H9 (cell line): Measurements from ENCODE around the gene RIMBP2. TPM values are rescaled to one million over a fixed set of nuclear protein-coding genes. Genes with fewer than 3 reads are reported as not detected.

Experiments used
- DNase-seq: peaks from one replicate; pipeline ENCODE4 v3.0.0-alpha.2; 2017
- H2AFZ ChIP-seq: one replicate; pipeline ENCODE4 v1.6.1; 2013; ENCODE audit warnings: mild to moderate bottlenecking, low read length, control low read depth, moderate library complexity
- H2AK5ac ChIP-seq: 2 replicates; pipeline ENCODE4 v1.6.1; 2013; ENCODE audit warnings: low read length, control low read depth, mixed read lengths; ENCODE audit not compliant: insufficient read length
- H2BK120ac ChIP-seq: one replicate; pipeline ENCODE4 v1.6.1; 2013; ENCODE audit warnings: low read depth, mild to moderate bottlenecking, low read length, control low read depth, inconsistent platforms; ENCODE audit not compliant: poor library complexity, severe bottlenecking
- H2BK12ac ChIP-seq: 2 replicates; pipeline ENCODE4 v1.6.1; 2013; ENCODE audit warnings: low read length, control low read depth, mixed read lengths, low read depth; ENCODE audit not compliant: insufficient read length
- H2BK15ac ChIP-seq: 2 replicates; pipeline ENCODE4 v1.6.1; 2013; ENCODE audit warnings: low read depth, low read length, control low read depth
- H2BK20ac ChIP-seq: one replicate; pipeline ENCODE4 v1.6.1; 2013; ENCODE audit warnings: low read depth, mild to moderate bottlenecking, low read length, control low read depth, inconsistent platforms; ENCODE audit not compliant: poor library complexity, severe bottlenecking
- H2BK5ac ChIP-seq: 2 replicates; pipeline ENCODE4 v1.6.1; 2013; ENCODE audit warnings: low read length, control low read depth, mixed read lengths; ENCODE audit not compliant: insufficient read length
- H3K14ac ChIP-seq: 2 replicates; pipeline ENCODE4 v1.6.1; 2013; ENCODE audit warnings: low read length, control low read depth; ENCODE audit not compliant: insufficient read depth
- H3K18ac ChIP-seq: 2 replicates; pipeline ENCODE4 v1.6.1; 2013; ENCODE audit warnings: low read depth, mild to moderate bottlenecking, mixed read lengths, low read length, control low read depth; ENCODE audit not compliant: insufficient read length
- H3K23ac ChIP-seq: 2 replicates; pipeline ENCODE4 v1.6.1; 2013; ENCODE audit warnings: low read length, control low read depth, mixed read lengths, low read depth; ENCODE audit not compliant: insufficient read length
- H3K23me2 ChIP-seq: 2 replicates; pipeline ENCODE4 v1.6.1; 2013; ENCODE audit warnings: low read depth, mild to moderate bottlenecking, mixed read lengths, low read length, control low read depth; ENCODE audit not compliant: insufficient read length, poor library complexity, severe bottlenecking
- H3K27ac ChIP-seq: 2 replicates; pipeline ENCODE4 v1.5.1; 2013; ENCODE audit warnings: low read length, control low read depth, mixed read lengths, low read depth; ENCODE audit not compliant: insufficient read length
- H3K27me3 ChIP-seq: 2 replicates; pipeline ENCODE4 v1.6.1; 2013; ENCODE audit warnings: low read length, control low read depth, inconsistent platforms; ENCODE audit not compliant: insufficient read depth
- H3K4ac ChIP-seq: 2 replicates; pipeline ENCODE4 v1.6.1; 2013; ENCODE audit warnings: low read depth, mild to moderate bottlenecking, control low read depth, inconsistent platforms, low read length, moderate library complexity
- H3K4me1 ChIP-seq: 2 replicates; pipeline ENCODE4 v1.6.1; 2013; ENCODE audit warnings: low read length, control low read depth, inconsistent platforms; ENCODE audit not compliant: insufficient read depth
- H3K4me2 ChIP-seq: 2 replicates; pipeline ENCODE4 v1.6.1; 2013; ENCODE audit warnings: low read length, control low read depth, mixed read lengths; ENCODE audit not compliant: insufficient read length, insufficient read depth
- H3K56ac ChIP-seq: 2 replicates; pipeline ENCODE4 v1.6.1; 2013; ENCODE audit warnings: low read depth, mild to moderate bottlenecking, mixed read lengths, low read length, control low read depth; ENCODE audit not compliant: insufficient read length
- H3K79me1 ChIP-seq: 2 replicates; pipeline ENCODE4 v1.6.1; 2013; ENCODE audit warnings: low read depth, mild to moderate bottlenecking, moderate library complexity, low read length, control low read depth, inconsistent platforms; ENCODE audit not compliant: insufficient read depth, poor library complexity, severe bottlenecking
- H3K79me2 ChIP-seq: 2 replicates; pipeline ENCODE4 v1.6.1; 2013; ENCODE audit warnings: low read length, control low read depth, inconsistent platforms; ENCODE audit not compliant: insufficient read depth
- H3K9ac ChIP-seq: 2 replicates; pipeline ENCODE4 v1.6.1; 2013; ENCODE audit warnings: low read length, control low read depth, mixed read lengths; ENCODE audit not compliant: insufficient read length; ENCODE audit errors: extremely low read depth
- H3K9me3 ChIP-seq: one replicate; pipeline ENCODE4 v1.6.1; 2013; ENCODE audit warnings: low read depth, low read length, inconsistent platforms; ENCODE audit not compliant: control insufficient read depth
- H3T11ph ChIP-seq: one replicate; pipeline ENCODE4 v1.6.1; 2013; ENCODE audit warnings: mild to moderate bottlenecking, low read length, control low read depth, inconsistent platforms
- H4K20me1 ChIP-seq: one replicate; pipeline ENCODE4 v1.6.1; 2013; ENCODE audit not compliant: control insufficient read depth, insufficient read length, insufficient read depth
- H4K5ac ChIP-seq: 2 replicates; pipeline ENCODE4 v1.6.1; 2013; ENCODE audit warnings: low read depth, mild to moderate bottlenecking, mixed read lengths, low read length, control low read depth; ENCODE audit not compliant: insufficient read length
- H4K8ac ChIP-seq: replicated peaks from 2 replicates; pipeline ENCODE4 v1.6.1; 2013; ENCODE audit warnings: low read length, control low read depth, mixed read lengths, low read depth; ENCODE audit not compliant: insufficient read length
- H4K91ac ChIP-seq: 2 replicates; pipeline ENCODE4 v1.6.1; 2013; ENCODE audit warnings: low read depth, mild to moderate bottlenecking, moderate library complexity, mixed read lengths, low read length, control low read depth; ENCODE audit not compliant: insufficient read length
- H3K27ac Mint-ChIP-seq, 3 experiments: 2 replicates in 2 of 3; 3 replicates in 1 of 3; pipeline ENCODE4 v1.8.0; 2020 to 2021; ENCODE audit warnings: mixed read lengths in 3 of 3, mild to moderate bottlenecking in 1 of 3, moderate library complexity in 1 of 3
- H3K27me3 Mint-ChIP-seq: 2 replicates; pipeline ENCODE4 v1.8.0; 2021; ENCODE audit warnings: low read depth, mild to moderate bottlenecking, moderate library complexity, mixed read lengths
- H3K36me3 Mint-ChIP-seq, 3 experiments: 2 replicates in 2 of 3; 3 replicates in 1 of 3; pipeline ENCODE4 v1.8.0; 2020 to 2021; ENCODE audit warnings: low read depth in 3 of 3, mixed read lengths in 3 of 3; ENCODE audit not compliant: insufficient read depth in 1 of 3
- H3K4me1 Mint-ChIP-seq, 2 experiments: 2 replicates each; pipeline ENCODE4 v1.8.0; 2020; ENCODE audit warnings: mixed read lengths in 2 of 2
- H3K4me3 Mint-ChIP-seq, 2 experiments: 2 replicates in 1 of 2; 3 replicates in 1 of 2; pipeline ENCODE4 v1.8.0; 2020 to 2021; ENCODE audit warnings: mild to moderate bottlenecking in 2 of 2, mixed read lengths in 2 of 2, moderate library complexity in 1 of 2
- H3K9me3 Mint-ChIP-seq, 2 experiments: 2 replicates in 1 of 2; 3 replicates in 1 of 2; pipeline ENCODE4 v1.8.0; 2020; ENCODE audit warnings: mild to moderate bottlenecking in 2 of 2, mixed read lengths in 2 of 2, moderate library complexity in 1 of 2
- CTCF ChIP-seq: fragments of 200-600 bp; sonication (generic); conservative IDR thresholded peaks from 3 replicates; pipeline ENCODE4 v1.8.0; 2021; ENCODE audit warnings: antibody characterized with exemption, mild to moderate bottlenecking
- WGBS: extraction: QIAGEN DNeasy Blood & Tissue Kit; methylation state at CpG from one replicate; pipeline ENCODE4 v1.1.7; 2013; ENCODE audit warnings: missing lambda C conversion rate, low lambda C conversion rate, mixed read lengths; ENCODE audit not compliant: insufficient read length; ENCODE audit errors: extremely low coverage; 5-methylcytosine and 5-hydroxymethylcytosine counted together
- total RNA-seq: library from RNA; stranded (reverse); gene quantifications from 2 replicates; pipeline ENCODE4 v1.2.1, GENCODE V29; 2021

RIMBP2 gene
- total RNA-seq, 1 experiment from 2014 or later = 0.70 TPM

- Histone ChIP-seq H3K79me1 (no peaks in the 10 kb centered on the region), H2BK5ac (no peak overlapping the region), H4K20me1 (no peaks in the 10 kb centered on the region), H2AFZ (no peak overlapping the region), H3K18ac (no peak overlapping the region), H3K9ac (no peak overlapping the region), H3K27me3 (no peaks in the 10 kb centered on the region; the same call in 1 of the 2 replicates), H3K4me1 (no peaks in the 10 kb centered on the region), H3K4me2 (no peak overlapping the region), H2BK120ac (no peak overlapping the region), H3K79me2 (no peaks in the 10 kb centered on the region), H3K9me3 (no peaks in the 10 kb centered on the region), H3K27ac (no peak overlapping the region), H2BK12ac (no peak overlapping the region), H2BK20ac (no peak overlapping the region), H2BK15ac (no peak overlapping the region), H3K4ac (no peak overlapping the region), H4K8ac (no peak overlapping the region), H3K23me2 (no peaks in the 10 kb centered on the region), H4K5ac (no peak overlapping the region), H3K56ac (no peak overlapping the region), H3K23ac (no peak overlapping the region), H4K91ac (no peak overlapping the region), H2AK5ac (no peak overlapping the region), H3K14ac (no peak overlapping the region; the same call in 1 of the 2 replicates), H3T11ph (no peak overlapping the region)
- TF ChIP-seq CTCF = no peak
- Mint-ChIP-seq H3K27me3 (peaks cover 16% of the 10 kb centered on the region), H3K9me3 (no peaks in the 10 kb centered on the region; a peak in 1 of 5 replicates), H3K36me3 (no peaks in the 10 kb centered on the region), H3K4me1 (peaks cover 3 to 10% of the 10 kb centered on the region in 2 experiments), H3K4me3 (no peak overlapping the region), H3K27ac (peak overlapping the region in 1 of 3 experiments; percentile 65; a peak in 2 of 7 replicates)
- no CpG with 5 or more reads among the region's 9 CpGs for WGBS
- DNase-seq = no peak
These were observed 192.9 kb downstream of the RIMBP2 start for GRCh38 chr12:130523208-130523607.
